ENCODE results near the gene GNAI3.

- TF ChIP-seq EZH2 (IDR thresholded peaks at IDR 0.05; ENCODE audit: low read length, missing control alignments): no peak
- no peak for TF ChIP-seq CTCF (conservative IDR thresholded peaks at IDR 0.05 in 1 of 2, IDR thresholded peaks at IDR 0.05 in 1 of 2; ENCODE audit: low read depth in 1 of 2, low read length in 2 of 2)
These were observed 43.4 kb upstream of the GNAI3 start for GRCh38 chr1:109504974-109505373.
